Kidney tubule cell (primary cell): Measurements from ENCODE around the gene TRPM1.

Source experiments
- DNase-seq: peaks from one replicate; pipeline ENCODE4 v3.0.0-alpha.2; 2018; ENCODE audit warnings: low spot score

The TRPM1 gene

GRCh38 chr15:31082771-31083369, 18.7 kb downstream of the TRPM1 start:
- no peak for DNase-seq

DNA sequence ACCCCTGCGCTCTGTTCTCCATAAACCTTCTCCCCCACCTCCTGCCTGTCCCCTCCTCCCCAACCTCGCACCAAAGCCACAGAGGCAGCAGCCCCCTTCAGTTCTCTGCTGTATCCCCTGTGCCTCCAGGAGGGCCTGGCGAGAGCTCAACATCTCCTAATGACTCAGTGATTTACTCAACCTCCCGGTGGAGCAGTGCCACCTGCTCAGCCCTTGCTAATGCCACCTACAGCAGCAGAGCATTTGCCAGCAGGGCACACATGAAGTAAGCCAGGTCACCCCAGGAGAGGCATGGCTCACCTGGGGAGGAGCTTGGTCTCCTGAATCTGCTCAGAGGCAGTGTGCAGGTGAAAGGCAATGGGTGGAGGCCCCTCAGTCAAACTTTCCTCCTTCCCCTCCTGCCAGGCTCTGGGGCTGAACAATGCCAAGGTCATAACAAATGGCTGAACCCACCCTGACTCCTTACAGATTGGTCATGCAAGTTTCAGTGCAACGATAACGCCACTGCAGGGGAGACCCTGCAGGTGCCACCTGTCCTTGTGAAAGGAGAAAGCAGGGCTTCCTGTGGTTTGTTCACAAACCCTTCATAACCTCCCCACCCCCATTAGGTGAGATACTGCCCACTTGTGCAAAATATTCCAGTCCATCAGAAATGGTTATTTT, 19.8 kb downstream of the TRPM1 start:
- DNase-seq, result peak; percentile 74

GRCh38 chr15:31081056-31081455, 20.5 kb downstream of the TRPM1 start:
- DNase-seq, result peak; percentile 25

GRCh38 chr15:31080591-31081014, 20.9 kb downstream of the TRPM1 start:
- DNase-seq, result peak; percentile 26

DNA sequence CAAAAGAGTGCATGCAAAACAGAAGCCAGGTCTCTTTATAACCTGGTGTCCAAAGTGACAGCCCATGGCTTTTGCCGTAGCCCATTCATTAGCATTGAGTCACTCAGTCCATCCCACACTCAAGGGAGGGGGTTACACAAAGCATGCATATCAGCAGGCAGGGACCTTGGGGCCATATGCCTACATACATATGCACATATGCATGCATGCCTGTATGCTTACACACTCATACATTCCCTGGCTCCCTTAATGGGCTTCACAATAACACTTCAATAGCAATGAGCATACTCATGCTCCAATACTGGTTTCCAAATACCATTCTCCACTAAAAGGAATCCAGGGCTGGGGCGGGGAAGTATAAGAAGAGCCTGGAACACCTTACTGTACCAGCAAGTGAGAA, 22.0 kb downstream of the TRPM1 start:
- DNase-seq, result peak; percentile 28

- DNase-seq, result no peak
Observed at GRCh38 chr15:31078471-31078870, 23.1 kb downstream of the TRPM1 start.

DNA sequence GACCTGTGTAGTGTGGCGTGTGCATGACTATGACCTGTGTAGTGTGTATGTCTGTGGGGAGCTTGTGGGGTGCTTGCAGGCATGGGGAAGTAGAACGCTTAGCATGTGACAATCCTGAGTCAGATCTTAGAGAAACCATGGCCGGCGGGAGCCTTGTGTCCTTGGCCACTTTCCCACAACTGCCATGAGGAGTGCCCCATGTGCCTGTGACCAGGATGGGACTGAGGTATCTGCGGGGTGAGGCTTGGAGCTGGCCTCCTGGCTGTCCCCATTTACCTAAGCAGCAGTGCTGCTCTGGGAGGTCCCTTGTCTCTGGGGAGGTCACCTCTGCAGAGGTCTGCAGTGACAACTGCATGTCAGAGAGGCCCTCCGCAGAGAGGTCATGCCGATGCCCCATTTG, 23.6 kb downstream of the TRPM1 start:
- no peak for DNase-seq

DNA sequence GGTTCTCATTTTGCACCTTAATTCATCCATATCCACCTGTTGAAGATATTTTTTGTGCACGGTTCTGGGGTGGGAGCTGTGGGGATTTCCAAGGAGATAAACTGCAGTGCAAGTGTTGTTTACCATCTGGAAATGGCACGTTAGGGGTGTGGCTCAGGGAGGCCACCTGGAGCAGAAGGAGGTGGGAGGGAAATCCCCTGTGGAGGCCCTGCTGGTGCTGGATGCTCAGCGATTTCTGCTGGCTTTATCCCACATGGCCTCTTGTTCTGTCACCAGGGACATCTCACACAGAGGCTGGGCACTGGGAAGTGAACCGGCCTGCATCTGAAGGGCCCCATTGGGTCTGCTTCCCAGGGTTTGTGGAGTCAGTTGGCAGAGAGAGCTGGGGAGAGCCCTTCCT, 24.3 kb downstream of the TRPM1 start:
- DNase-seq, result no peak

DNA sequence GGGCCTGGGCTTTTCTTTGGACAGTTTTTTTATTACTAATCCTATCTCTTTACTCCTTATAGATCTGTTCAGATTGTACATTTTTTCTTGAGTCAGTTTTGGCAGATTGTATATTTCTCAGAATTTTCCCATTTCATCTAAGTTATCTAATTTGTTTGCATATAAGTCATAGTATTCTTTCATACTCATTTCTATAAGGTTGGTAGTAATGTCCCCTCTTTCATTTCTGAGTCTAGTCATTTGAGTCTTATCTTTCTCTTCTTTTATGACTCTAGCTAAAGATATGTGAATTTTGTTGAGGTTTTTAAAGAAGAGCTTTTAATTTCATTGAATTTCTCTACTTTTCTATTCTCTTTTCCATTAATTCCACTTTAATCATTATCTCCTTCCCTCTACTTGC, 27.2 kb downstream of the TRPM1 start:
- no peak for DNase-seq

- no peak for DNase-seq
Observed at GRCh38 chr15:31070867-31071266, 30.7 kb downstream of the TRPM1 start.

- no peak for DNase-seq
Observed at GRCh38 chr15:31069360-31070000, 32.0 kb downstream of the TRPM1 start.

GRCh38 chr15:31067890-31068603, 33.5 kb downstream of the TRPM1 start:
- DNase-seq, result no peak

DNA sequence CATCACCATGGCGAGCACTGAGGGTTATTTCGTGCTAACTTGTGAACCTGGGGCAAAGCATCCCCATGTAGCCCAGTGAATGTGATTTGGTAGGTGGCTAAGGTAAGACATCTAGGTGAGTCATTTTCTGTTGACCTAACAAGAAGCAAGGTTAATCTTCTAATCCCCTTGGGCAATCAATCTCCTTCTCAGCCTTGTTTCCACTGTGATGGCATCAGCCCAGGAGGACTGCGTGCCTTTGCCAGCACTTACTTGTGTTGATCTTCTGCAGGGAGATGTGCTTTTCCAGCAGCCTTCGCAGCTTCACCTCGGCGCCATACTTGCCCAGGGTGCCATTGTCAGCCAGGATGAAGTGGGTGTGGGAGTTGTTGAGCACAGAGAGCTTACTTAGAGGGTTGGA, 35.7 kb downstream of the TRPM1 start:
- peak; percentile 23 for DNase-seq

DNA sequence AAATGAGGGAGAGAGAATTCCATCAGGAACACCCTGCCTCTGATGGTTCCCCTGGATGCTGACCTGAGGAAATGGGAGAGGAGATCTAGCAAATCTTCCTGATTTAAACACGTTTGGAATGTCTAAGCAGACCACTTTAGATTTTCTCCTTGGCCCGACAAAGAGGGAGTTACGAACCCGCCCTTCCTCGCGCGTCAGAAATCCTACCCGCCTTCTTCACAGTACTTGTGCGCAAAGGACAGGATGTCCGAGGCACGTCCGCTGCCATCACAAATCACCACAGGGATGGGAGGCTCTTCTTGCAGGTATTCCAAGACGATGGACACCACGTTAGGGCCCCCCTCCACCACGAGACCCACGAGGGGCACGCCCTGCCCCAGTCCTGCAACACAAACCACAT, 38.6 kb downstream of the TRPM1 start:
- DNase-seq, result no peak

GRCh38 chr15:31062310-31062847, 39.1 kb downstream of the TRPM1 start:
- DNase-seq, result no peak

DNA sequence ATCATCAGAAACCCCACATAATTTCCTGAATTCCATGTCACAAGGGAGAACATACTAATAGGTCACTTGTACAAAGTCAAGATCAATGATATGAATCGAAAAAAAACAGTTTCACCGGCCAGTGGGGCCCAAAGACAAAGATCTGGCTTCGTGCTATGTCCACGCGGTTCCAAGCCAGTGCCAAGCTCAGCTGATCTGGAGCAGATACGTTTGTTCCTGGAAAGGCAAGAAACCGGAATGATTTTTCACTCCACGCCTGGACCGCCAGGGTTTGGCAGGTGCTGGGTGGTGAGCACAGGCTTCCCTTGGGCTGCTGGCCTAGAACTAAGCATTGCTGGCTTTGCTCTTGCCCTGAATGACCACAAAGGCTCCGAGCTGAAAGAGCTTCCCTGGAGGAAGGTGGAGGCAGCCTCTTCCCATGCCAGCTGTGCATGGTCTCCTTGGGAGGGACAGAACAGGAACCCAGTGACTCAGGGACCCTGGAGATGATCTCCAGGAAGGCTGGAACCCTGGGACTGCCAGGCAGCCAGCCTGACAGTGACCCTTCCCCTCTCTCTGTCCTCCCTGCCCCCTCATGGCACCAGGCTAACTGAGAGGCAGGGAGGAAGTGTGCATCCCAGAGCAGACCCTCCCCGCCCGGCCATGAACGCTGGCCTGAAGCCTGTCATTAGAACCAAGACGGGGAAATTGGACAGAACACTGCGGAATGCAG, 40.9 kb downstream of the TRPM1 start:
- peak; percentile 54 for DNase-seq

- no peak for DNase-seq
Observed at GRCh38 chr15:31058236-31058962, 43.1 kb downstream of the TRPM1 start.

DNA sequence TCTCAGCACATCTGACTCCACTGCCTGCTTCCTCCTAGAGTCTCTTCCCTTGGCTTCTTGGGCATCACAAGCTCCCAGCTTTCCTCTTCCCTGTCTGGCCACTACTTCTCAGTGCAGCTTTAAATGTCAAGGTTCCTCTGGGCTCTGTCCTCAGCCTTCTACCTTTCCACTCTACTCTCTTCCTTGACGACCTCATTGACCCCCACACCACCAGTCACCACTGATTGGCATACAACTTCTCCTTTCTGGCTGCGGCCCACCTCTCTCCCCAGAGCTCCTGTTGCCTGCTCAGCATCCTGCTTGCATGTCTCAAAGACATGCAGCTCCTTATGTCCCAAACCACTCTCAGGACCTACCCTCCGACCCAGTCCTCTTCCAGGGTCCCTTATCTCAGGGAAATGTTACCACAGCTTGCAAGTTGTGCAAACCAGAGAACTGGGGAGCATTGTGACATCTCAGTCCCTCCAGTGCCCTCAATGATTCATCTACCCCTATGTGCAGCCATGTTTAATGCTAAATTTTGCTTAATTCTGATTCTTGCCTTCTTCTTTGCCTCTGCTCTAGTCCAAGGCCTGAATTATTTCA, 49.9 kb downstream of the TRPM1 start:
- no peak for DNase-seq

GRCh38 chr15:31050953-31051352, 50.6 kb downstream of the TRPM1 start:
- no peak for DNase-seq

GRCh38 chr15:31049682-31050615, 51.6 kb downstream of the TRPM1 start:
- peak; percentile 9 for DNase-seq
